Epithelial cell of proximal tubule (primary cell): ENCODE results near the gene RAB15. TPM values are rescaled to one million over a fixed set of nuclear protein-coding genes. Genes with fewer than 3 reads are reported as not detected.

Experiments
- DNase-seq: peaks from one replicate; pipeline ENCODE4 v3.0.0-alpha.2; 2011; ENCODE audit warnings: low read depth
- H3K4me3 ChIP-seq: 2 replicates; pipeline ENCODE4 v1.5.1; 2011; ENCODE audit warnings: low read depth, mild to moderate bottlenecking, low read length
- CTCF ChIP-seq: conservative IDR thresholded peaks from 2 replicates; pipeline ENCODE4 v1.5.1; 2012; ENCODE audit warnings: low read depth, mild to moderate bottlenecking, low read length
- total RNA-seq: library from RNA; depleted of rRNA; stranded (reverse); fragments of >200 nt; gene quantifications from 2 replicates; pipeline ENCODE4 v1.2.3, GENCODE V29; 2015

RAB15 gene
- total RNA-seq, 1 donor from 2014 or later = 21.2 TPM

DNA sequence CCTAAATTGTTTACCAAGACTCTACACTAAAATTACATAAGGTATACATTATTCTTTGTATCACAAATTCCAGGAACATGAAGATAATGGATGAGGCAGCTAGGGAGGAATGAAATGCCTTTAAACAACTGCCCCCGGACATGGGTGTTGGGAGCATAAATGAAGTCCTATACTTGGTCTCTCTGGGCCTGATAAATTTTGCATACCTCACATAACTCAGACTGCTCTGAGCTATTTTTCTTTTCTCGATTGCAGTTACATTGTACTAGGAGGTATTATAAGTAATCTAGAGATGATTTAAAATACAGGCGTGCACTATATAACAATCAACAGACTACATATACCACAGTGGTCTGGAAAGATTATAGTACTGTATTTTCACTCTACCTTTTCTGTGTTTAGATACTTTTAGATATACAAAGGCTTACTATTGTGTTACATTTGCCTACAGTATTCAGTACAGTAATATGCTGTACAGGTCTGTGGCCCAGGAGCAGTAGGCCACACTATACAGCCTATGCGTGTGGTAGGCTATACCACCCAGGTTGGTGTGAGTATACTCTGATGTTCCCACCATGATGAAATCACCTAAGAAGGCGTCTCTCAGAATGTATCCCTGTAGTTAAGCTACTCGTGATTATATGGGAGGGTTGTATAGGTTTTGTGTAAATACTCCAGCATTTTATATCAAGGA lies 28.9 kb upstream of the RAB15 start:
- DNase-seq = no peak
- TF ChIP-seq CTCF = no peak

GRCh38 chr14:64998455-64998931 lies 26.4 kb upstream of the RAB15 start:
- no peak for TF ChIP-seq CTCF
- H3K4me3 ChIP-seq = no peak overlapping the region
- DNase-seq = no peak

More for the DNA sequence above, 28.9 kb upstream of the RAB15 start:
- no peak overlapping the region for H3K4me3 ChIP-seq

- H3K4me3 ChIP-seq = no peak overlapping the region
- no peak for TF ChIP-seq CTCF
- no peak for DNase-seq
Measured at GRCh38 chr14:64997108-64997794, 25.1 kb upstream of the RAB15 start.

- no peak overlapping the region for H3K4me3 ChIP-seq
- DNase-seq = no peak
- TF ChIP-seq CTCF = no peak
Measured at GRCh38 chr14:64995291-64995690, 23.2 kb upstream of the RAB15 start.

DNA sequence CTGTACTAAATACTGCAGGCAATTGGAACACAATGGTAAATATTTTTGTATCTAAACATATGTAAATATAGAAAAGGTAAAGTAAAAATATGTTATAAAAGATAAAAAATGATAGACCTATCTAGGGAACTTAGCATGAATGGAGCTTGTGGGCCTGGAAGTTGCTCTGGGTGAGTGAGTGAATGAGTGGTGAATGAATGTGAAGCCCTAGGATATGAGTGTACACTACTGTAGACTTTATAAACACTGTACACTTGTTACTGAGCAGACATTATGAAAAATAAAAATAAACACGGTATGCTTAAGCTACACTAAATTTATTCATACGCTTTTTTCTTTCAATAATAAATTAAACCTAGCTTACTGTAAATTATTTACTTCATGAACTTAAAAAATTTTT lies 22.4 kb upstream of the RAB15 start:
- no peak for TF ChIP-seq CTCF
- DNase-seq = no peak
- H3K4me3 ChIP-seq = no peak overlapping the region

- DNase-seq = no peak
- H3K4me3 ChIP-seq = no peak overlapping the region
- no peak for TF ChIP-seq CTCF
Measured at GRCh38 chr14:64993266-64993930, 21.3 kb upstream of the RAB15 start.
